Measurements from ENCODE around the gene AMDHD2.
A peak's percentile ranks its signal among the peaks of the same experiment; 100 is the strongest.

Gene AMDHD2

GRCh38 chr16:2483939-2484897 is 36.0 kb upstream of the AMDHD2 start:
- no peak for DNase-seq

DNA sequence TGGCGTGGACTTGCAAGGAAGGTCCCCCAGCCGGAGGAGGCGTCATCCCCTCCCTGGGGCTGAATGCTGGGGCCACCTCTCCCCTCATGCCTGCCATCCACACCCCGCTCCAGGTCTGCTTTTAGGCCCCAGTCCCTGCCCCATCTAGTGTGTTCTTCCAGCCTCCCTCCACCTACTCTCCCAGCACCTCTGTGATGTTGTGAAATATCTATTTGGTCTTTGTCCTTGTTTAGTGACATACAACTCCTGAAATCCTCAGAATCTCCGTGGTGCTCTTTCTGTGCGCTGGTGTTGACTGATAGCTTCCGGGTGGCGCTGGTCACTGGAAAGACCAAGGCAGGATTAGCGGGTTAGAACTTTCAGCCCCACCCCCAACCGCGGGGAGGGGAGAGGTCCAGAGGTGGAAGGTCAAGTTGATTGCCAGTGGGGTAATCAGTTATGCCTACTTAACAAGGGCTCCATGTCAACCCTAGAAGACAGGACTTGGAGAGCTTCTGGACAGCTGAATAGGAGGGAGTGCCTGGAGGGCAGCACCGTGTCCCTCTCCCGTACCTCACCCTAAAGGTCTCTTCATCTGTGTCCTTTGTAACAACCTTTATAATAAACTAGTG is 35.2 kb upstream of the AMDHD2 start:
- DNase-seq = no peak

- no peak for DNase-seq
Measured at GRCh38 chr16:2485811-2486507, 34.2 kb upstream of the AMDHD2 start.

GRCh38 chr16:2486645-2487516 is 33.3 kb upstream of the AMDHD2 start:
- peak; percentile 70 to 74 for DNase-seq

DNA sequence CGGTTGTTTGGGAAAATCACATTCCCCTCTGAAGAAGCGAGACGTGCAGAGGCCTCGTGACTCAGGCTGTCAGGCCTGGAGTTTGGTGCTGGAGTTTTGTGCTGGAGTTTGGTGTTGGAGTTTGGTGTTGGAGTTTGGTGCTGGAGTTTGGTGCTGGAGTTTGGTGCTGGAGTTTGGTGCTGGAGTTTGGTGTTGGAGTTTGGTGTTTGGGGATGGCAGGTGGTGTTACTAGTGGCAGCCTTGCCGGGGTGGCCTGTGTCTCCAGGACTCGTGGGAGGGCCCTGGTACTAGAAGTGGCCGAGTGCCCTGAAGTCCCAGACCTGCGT is 32.7 kb upstream of the AMDHD2 start:
- no peak for DNase-seq

- no peak for DNase-seq
Measured at GRCh38 chr16:2487903-2488531, 32.2 kb upstream of the AMDHD2 start.

GRCh38 chr16:2489581-2489980 is 30.6 kb upstream of the AMDHD2 start:
- DNase-seq = no peak

- DNase-seq = no peak
Measured at GRCh38 chr16:2490190-2491105, 29.7 kb upstream of the AMDHD2 start.

DNA sequence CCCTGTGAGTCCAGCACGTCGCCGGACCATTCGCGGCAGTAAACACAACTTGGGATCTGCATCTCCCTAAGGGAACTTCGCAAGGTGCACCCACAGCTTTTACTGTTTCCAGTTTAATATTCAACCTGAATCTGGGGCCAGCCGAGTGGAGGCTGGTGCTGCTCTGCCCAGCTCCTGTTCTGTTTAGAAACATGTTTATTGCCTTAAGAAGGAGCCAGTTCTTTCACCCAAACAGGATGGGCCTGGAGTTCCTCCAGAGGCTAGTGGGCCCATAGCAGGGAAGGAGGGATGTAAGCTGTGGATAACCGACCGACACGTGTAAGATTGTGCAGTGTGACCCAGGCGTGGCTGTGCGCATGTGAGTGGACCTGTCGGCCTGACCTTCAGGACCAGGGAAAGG is 27.9 kb upstream of the AMDHD2 start:
- no peak for DNase-seq

DNA sequence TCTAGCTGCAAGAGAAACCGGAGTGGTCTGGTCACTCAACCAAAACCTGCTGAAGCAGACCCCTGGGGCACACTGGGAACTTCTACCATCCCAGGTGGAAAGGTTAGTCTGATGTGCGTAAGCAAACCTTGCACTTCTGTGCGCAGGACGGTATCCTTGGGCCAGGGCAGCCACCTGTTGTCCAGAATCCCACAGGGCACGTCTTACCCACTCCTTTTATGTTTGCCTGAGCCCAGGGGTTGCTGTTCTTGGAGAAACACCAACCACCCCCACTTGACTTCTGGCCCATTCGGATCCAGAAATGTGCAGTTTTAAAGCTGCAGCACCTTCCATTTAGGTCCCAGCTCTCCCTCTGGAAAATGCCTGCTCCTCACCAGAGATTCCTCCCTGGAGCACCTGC is 26.6 kb upstream of the AMDHD2 start:
- no peak for DNase-seq

- no peak for DNase-seq
Measured at GRCh38 chr16:2494616-2495015, 25.6 kb upstream of the AMDHD2 start.

GRCh38 chr16:2495041-2495440 is 25.1 kb upstream of the AMDHD2 start:
- DNase-seq = no peak

DNA sequence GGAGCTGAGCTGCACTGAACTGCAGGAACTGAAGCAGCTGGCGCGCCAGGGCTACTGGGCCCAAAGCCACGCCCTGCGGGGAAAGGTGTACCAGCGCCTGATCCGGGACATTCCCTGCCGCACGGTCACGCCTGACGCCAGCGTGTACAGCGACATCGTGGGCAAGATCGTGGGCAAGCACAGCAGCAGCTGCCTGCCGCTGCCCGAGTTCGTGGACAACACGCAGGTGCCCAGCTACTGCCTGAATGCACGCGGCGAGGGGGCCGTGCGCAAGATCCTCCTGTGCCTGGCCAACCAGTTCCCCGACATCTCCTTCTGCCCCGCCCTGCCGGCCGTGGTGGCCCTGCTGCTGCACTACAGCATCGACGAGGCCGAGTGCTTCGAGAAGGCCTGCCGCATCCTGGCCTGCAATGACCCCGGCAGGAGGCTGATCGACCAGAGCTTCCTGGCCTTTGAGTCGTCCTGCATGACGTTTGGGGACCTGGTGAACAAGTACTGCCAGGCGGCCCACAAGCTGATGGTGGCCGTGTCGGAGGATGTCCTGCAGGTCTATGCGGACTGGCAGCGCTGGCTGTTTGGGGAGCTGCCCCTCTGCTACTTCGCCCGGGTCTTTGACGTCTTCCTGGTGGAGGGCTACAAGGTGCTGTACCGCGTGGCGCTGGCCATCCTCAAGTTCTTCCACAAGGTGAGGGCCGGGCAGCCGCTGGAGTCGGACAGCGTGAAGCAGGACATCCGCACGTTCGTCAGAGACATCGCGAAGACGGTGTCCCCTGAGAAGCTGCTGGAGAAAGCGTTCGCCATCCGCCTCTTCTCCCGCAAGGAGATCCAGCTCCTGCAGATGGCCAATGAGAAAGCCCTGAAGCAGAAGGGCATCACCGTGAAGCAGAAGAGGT is 23.7 kb upstream of the AMDHD2 start:
- no peak for DNase-seq

DNA sequence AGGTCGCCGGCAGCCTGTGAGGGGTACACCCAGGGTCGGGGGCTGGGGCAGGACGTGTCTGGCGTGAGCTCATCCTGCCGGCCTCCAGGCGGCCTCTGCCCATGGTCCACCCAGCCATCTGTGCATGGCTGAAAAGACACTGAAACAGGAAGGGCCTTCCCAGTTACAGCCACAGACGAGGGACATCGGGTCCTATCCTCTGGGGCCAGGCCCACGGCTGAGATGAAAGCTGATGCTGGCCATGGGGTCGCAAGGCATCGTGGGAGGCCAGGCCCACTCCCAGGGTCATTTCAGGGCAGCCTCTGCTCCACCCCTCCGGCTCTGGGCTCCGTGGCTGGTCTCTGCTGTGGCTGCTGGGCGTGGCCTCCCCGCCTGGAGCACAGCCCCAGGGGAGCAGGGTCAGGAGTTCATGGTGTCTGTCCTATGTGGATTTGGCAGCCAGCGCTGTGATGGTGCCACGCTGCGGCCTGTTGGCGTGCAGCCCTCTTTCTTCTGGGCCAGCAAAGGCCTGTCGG is 23.0 kb upstream of the AMDHD2 start:
- no peak for DNase-seq

DNA sequence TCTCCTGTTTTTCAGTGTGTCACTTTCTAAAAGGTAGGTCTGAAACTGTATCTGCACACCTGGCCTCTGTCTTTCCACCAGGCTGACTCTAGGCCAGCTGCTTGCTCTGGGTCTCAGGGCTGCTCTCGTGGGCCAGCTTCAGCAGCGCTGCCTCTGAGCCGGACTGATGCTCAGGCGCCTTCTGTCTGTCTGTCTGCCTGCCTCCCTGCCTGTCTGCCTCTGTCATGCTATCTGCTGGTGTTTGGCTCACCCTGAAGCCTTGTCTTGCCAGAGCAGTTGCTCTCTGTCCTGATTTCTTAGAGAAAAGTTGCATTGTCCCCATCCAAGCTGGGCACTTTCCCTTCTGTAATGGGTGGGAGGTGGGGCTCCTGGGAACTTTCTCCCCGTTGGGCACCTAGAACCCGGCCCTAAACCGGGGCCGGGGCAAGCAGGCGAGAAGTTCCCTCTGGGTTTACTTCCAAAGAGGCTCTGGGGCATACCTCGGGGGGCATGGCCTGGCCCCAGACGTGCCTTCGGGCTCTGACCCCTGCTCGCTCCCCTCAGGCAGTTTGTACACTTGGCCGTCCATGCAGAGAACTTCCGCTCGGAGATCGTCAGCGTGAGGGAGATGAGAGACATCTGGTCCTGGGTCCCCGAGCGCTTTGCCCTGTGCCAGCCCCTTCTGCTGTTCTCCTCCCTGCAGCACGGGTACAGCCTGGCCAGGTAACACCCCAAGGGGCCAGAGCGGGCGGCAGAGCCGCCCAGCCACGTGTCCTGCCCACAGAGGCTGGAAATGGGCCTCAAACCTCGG is 22.3 kb upstream of the AMDHD2 start:
- no peak for DNase-seq

DNA sequence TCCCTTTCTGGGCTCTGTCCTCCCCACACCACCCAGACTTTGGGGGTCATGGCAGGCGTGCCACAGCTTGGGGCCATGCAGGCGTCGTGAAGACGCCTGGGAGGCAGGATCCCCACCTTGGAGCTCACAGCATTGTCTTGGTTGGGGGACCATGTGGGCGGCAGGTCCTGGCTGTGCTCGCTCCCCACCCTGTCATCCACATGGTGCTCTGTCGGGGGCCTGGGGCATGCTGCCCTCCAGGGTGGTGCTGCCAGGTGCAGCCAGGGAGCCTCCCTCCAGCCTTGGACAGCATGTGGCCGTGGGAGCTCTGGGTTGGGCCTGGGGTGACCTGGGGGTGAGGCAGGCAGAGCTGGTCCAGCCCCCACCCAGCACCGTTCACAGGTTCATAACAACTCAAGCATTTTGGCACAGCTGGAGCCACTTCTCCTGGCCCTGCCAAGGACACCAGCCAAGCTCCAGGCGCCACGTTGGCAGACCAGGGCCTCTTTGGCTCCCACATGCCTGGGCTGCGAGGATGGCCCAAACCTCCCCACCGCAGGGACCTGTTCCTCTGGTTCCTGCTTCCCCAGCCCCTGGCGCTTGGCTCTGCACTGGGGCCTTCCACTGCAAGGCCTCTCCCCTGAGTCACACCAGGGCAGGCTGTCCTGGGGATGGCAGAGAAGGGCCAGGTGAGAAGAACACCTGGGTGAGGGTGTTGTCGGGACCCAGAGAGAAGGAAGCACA is 21.5 kb upstream of the AMDHD2 start:
- no peak for DNase-seq

DNA sequence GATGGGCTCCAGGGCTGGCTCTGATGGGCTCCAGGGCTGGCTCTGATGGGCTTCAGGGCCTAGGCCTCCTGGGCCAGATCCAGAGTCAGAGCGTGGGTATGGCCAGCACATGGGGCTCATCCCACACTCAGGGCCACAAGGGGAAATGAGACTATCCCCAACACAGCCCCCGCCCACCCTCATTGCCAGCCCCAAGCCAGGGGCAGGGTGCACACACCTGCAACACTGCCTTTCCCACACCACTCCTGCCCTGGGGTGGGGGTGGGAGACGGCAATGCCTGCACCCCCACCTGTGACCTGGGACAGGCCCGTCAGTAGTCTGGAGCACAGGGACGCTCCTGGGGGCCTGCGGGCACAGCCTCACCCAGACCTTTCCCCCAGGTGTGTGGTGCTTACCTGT is 20.7 kb upstream of the AMDHD2 start:
- no peak for DNase-seq

DNA sequence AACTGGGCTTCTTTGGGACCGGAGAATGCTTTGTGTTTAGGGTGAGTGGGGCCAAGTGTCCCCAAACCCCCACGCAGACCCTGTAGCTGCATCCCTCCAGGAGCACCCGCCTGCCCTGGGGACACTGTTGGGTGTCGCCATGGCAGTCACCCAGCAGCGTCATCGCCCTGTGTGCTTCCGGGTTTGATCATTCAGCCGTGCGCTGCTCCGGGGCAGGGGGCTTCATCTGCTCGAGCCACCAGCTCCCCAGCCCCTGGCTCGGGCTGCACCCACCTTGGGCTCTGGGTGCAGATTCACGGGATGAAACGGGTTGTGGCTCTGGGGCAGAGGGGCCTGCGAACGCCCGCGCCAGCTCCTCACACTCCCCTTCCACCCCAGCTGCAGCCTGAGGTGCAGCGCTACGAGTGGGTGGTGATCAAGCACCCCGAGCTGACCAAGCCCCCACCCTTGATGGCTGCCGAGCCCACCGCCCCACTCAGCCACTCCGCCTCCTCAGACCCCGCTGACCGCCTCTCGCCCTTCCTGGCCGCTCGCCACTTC is 20.2 kb upstream of the AMDHD2 start:
- DNase-seq = no peak

All from stimulated activated CD4-positive, alpha-beta T cell treated with anti-CD3 and anti-CD28 coated beads, Interleukin-2, amount 100 ng/mL, for 24 hours (primary cell).